Measurements from ENCODE around the gene NUDCD2. TPM values are rescaled to one million over a fixed set of nuclear protein-coding genes. Genes with fewer than 3 reads are reported as not detected.
A peak's percentile ranks its signal among the peaks of the same experiment; 100 is the strongest.

Gene NUDCD2
- total and polyA plus RNA-seq, 8 donors, result 17.9 to 56.7 (median 48.6) TPM

GRCh38 chr5:163410505-163410904 lies 49.4 kb downstream of the NUDCD2 start:
- DNase-seq, result no peak
- H3K4me3 ChIP-seq, result no peak overlapping the region
- intact Hi-C loops (cut with DNase I), result no loop called here
- no peak overlapping the region for H3K27ac ChIP-seq
- H3K36me3 ChIP-seq, result no peaks in the 10 kb centered on the region
- H3K4me1 ChIP-seq, result peaks cover 0 to 17% of the 10 kb centered on the region in 2 donors
- H3K27me3 ChIP-seq, result peaks cover 3 to 14% of the 10 kb centered on the region in 2 donors
- no peaks in the 10 kb centered on the region for H3K9me3 ChIP-seq
- TF ChIP-seq CTCF (IDR thresholded peaks at IDR 0.05), result no peak
- ATAC-seq, result no peak

- peak in 1 of 4 donors; percentile 39 for DNase-seq
- no peaks in the 10 kb centered on the region for H3K36me3 ChIP-seq
- no peak overlapping the region for H3K4me3 ChIP-seq
- no peaks in the 10 kb centered on the region for H3K9me3 ChIP-seq
- peaks cover 0 to 3% of the 10 kb centered on the region in 2 donors for H3K27me3 ChIP-seq
- intact Hi-C loops (cut with DNase I), result no loop called here
- peaks cover 0 to 17% of the 10 kb centered on the region in 2 donors for H3K4me1 ChIP-seq
- TF ChIP-seq CTCF (IDR thresholded peaks at IDR 0.05), result no peak
- no peak overlapping the region for H3K27ac ChIP-seq
- peak; percentile 71 for ATAC-seq
Measured at GRCh38 chr5:163409384-163409783, 50.5 kb downstream of the NUDCD2 start.

GRCh38 chr5:163408311-163408923 lies 51.5 kb downstream of the NUDCD2 start:
- intact Hi-C loops (cut with DNase I), result no loop called here
- Histone ChIP-seq H3K36me3 (no peaks in the 10 kb centered on the region), H3K4me3 (no peak overlapping the region), H3K27ac (no peak overlapping the region), H3K4me1 (peaks cover 0 to 17% of the 10 kb centered on the region in 2 donors), H3K9me3 (no peaks in the 10 kb centered on the region), H3K27me3 (no peaks in the 10 kb centered on the region)
- ATAC-seq (peak; percentile 97), DNase-seq (peak in 3 of 4 donors; percentile 45 to 74 (median 54))
- TF ChIP-seq CTCF (IDR thresholded peaks at IDR 0.05), result peak; percentile 85 to 88

GRCh38 chr5:163407034-163407655 lies 52.8 kb downstream of the NUDCD2 start:
- TF ChIP-seq CTCF (IDR thresholded peaks at IDR 0.05), result no peak
- Histone ChIP-seq H3K4me3 (no peak overlapping the region), H3K27ac (peak overlapping the region in 1 of 2 donors; percentile 49), H3K4me1 (peaks cover 0 to 17% of the 10 kb centered on the region in 2 donors), H3K36me3 (no peaks in the 10 kb centered on the region), H3K9me3 (no peaks in the 10 kb centered on the region), H3K27me3 (no peaks in the 10 kb centered on the region)
- no peak for ATAC-seq
- intact Hi-C loops (cut with DNase I), result no loop called here
- DNase-seq, result no peak

- intact Hi-C loops (cut with DNase I), result no loop called here
- no peak for TF ChIP-seq CTCF (IDR thresholded peaks at IDR 0.05)
- ATAC-seq, result no peak
- Histone ChIP-seq H3K27me3 (peaks cover 0 to 3% of the 10 kb centered on the region in 2 donors), H3K4me1 (peaks cover 0 to 17% of the 10 kb centered on the region in 2 donors), H3K27ac (no peak overlapping the region), H3K36me3 (no peaks in the 10 kb centered on the region), H3K4me3 (no peak overlapping the region), H3K9me3 (no peaks in the 10 kb centered on the region)
- DNase-seq, result no peak
Measured at GRCh38 chr5:163404364-163405173, 55.3 kb downstream of the NUDCD2 start.
